A549 (cell line): ENCODE data around the gene LIN7A. TPM values are rescaled to one million over a fixed set of nuclear protein-coding genes. Genes with fewer than 3 reads are reported as not detected.

Experiments used
- ATAC-seq, 2 experiments: fragments of 200-7000 bp in 1 of 2; fragments of >200 bp in 1 of 2; cut with Nextera tagmentation in 1 of 2; cut with Tn5 transposase in 1 of 2; 3 replicates each; pipeline versions ENCODE4 v1.8.0 to v1.9.1; 2018 to 2020; ENCODE audit warnings: mild to moderate bottlenecking in 1 of 2, moderate library complexity in 1 of 2
- CTCF ChIA-PET: fragments of 300-600 bp; sonication (Branson Sonifier 250); formaldehyde crosslinking; extraction: SDS; loops from one replicate; lab custom pipeline; 2021; ENCODE audit warnings: antibody characterized with exemption, inconsistent platforms; lab: Yijun Ruan, JAX
- POLR2A ChIA-PET: fragments of 350-600 bp; formaldehyde crosslinking; extraction: SDS; loops from one replicate; lab custom pipeline; 2021; ENCODE audit warnings: antibody characterized with exemption, inconsistent platforms; lab: Yijun Ruan, JAX
- DNase-seq, 2 experiments: peaks; one replicate each; pipeline versions ENCODE4 v3.0.0 to v3.0.0-alpha.2; 2011 to 2016; ENCODE audit warnings: low read depth in 1 of 2, low spot score in 1 of 2
- FAIRE-seq: peaks from 2 replicates; lab custom pipeline; 2011; peaks lifted over from hg19 to GRCh38; lab: Jason Lieb, UNC
- H3K27ac ChIP-seq, 2 experiments: fragments of >200 bp; sonication (Bioruptor Twin); formaldehyde crosslinking; 3 replicates each; pipeline ENCODE4 v1.5.1; 2016 to 2017
- H3K4me1 ChIP-seq: fragments of >200 bp; sonication (Bioruptor Twin); formaldehyde crosslinking; 3 replicates; pipeline ENCODE4 v1.6.1; 2016
- H3K4me2 ChIP-seq: fragments of >200 bp; sonication (Bioruptor Twin); formaldehyde crosslinking; 3 replicates; pipeline ENCODE4 v1.6.1; 2016
- H3K4me3 ChIP-seq: fragments of >200 bp; sonication (Bioruptor Twin); formaldehyde crosslinking; 3 replicates; pipeline ENCODE4 v1.5.1; 2016
- H3K9me3 ChIP-seq: fragments of >200 bp; sonication (Bioruptor Twin); formaldehyde crosslinking; 3 replicates; pipeline ENCODE4 v1.6.1; 2016
- BHLHE40 ChIP-seq: IDR thresholded peaks from 2 replicates; pipeline ENCODE4 v1.6.1; 2012; ENCODE audit warnings: low read depth, low read length, inconsistent platforms
- CBX8 ChIP-seq: fragments of 200-600 bp; sonication (generic); IDR thresholded peaks from 2 replicates; pipeline ENCODE4 v1.6.1; 2016
- EHF ChIP-seq: fragments of 250-450 bp; sonication (Bioruptor Pico); IDR thresholded peaks from 2 replicates; pipeline ENCODE4 v1.5.0; 2020; ENCODE audit warnings: mild to moderate bottlenecking
- EHMT2 ChIP-seq: fragments of 200-600 bp; sonication (generic); IDR thresholded peaks from 2 replicates; pipeline ENCODE4 v1.6.1; 2016; ENCODE audit warnings: antibody characterized with exemption, low read depth, mild to moderate bottlenecking, moderate library complexity
- EP300 ChIP-seq, 2 experiments: fragments of >200 bp; sonication (Bioruptor Twin); formaldehyde crosslinking; IDR thresholded peaks; 2 replicates in 1 of 2; 3 replicates in 1 of 2; pipeline ENCODE4 v1.6.1; 2016 to 2017
- ESRRA ChIP-seq: fragments of 150-350 bp; IDR thresholded peaks from 2 replicates; pipeline ENCODE4 v1.6.1; 2014; ENCODE audit warnings: mild to moderate bottlenecking, low read length, borderline replicate concordance
- FOSB ChIP-seq: fragments of 250-450 bp; sonication (Bioruptor Pico); IDR thresholded peaks from 2 replicates; pipeline ENCODE4 v1.5.0; 2020; ENCODE audit warnings: mild to moderate bottlenecking, moderate library complexity
- FOSL2 ChIP-seq, 2 experiments: fragments of 450-650 bp in 1 of 2; fragments of >200 bp in 1 of 2; sonication (Bioruptor Twin) in 1 of 2; formaldehyde crosslinking; IDR thresholded peaks; 2 replicates each; pipeline versions ENCODE4 v1.5.0 to v1.6.1; 2016 to 2020; ENCODE audit warnings: mild to moderate bottlenecking in 1 of 2, moderate library complexity in 1 of 2
- FOXS1 ChIP-seq: fragments of 250-450 bp; sonication (Bioruptor Pico); IDR thresholded peaks from 2 replicates; pipeline ENCODE4 v1.5.0; 2020; ENCODE audit warnings: mild to moderate bottlenecking, moderate library complexity
- GATA3 ChIP-seq: IDR thresholded peaks from 2 replicates; pipeline ENCODE4 v1.6.1; 2012; ENCODE audit warnings: borderline replicate concordance
- HOXB5 ChIP-seq: fragments of 250-450 bp; sonication (Bioruptor Pico); IDR thresholded peaks from 2 replicates; pipeline ENCODE4 v1.5.0; 2020; ENCODE audit warnings: mild to moderate bottlenecking, moderate library complexity
- JUN ChIP-seq, 2 experiments: fragments of >200 bp; sonication (Bioruptor Twin); formaldehyde crosslinking; IDR thresholded peaks; 2 replicates in 1 of 2; 3 replicates in 1 of 2; pipeline ENCODE4 v1.6.1; 2016 to 2017
- KDM1A ChIP-seq: fragments of 200-600 bp; sonication (generic); IDR thresholded peaks from 2 replicates; pipeline ENCODE4 v1.6.1; 2016; ENCODE audit warnings: low read depth, mild to moderate bottlenecking
- MYC ChIP-seq: IDR thresholded peaks from 2 replicates; pipeline ENCODE4 v1.6.1; 2012; ENCODE audit warnings: mild to moderate bottlenecking, inconsistent platforms, low read length, improper control_type of control experiment, borderline replicate concordance
- NPAS2 ChIP-seq: fragments of 250-450 bp; sonication (Bioruptor Pico); IDR thresholded peaks from 2 replicates; pipeline ENCODE4 v1.8.0; 2022; ENCODE audit warnings: mild to moderate bottlenecking, moderate library complexity, borderline replicate concordance
- NR3C1 ChIP-seq: fragments of >200 bp; sonication (Bioruptor Twin); formaldehyde crosslinking; IDR thresholded peaks from 3 replicates; pipeline ENCODE4 v1.6.1; 2017
- PHF8 ChIP-seq: fragments of 200-600 bp; sonication (generic); IDR thresholded peaks from 2 replicates; pipeline ENCODE4 v1.6.1; 2016; ENCODE audit warnings: low read depth, mild to moderate bottlenecking, antibody characterized with exemption, moderate library complexity, borderline replicate concordance
- POLR2A ChIP-seq: IDR thresholded peaks from 2 replicates; pipeline ENCODE4 v1.6.1; 2012; ENCODE audit warnings: mild to moderate bottlenecking, low read length
- RARB ChIP-seq: fragments of 250-450 bp; sonication (Bioruptor Pico); IDR thresholded peaks from 2 replicates; pipeline ENCODE4 v1.8.0; 2021; ENCODE audit warnings: mild to moderate bottlenecking, moderate library complexity
- RNF2 ChIP-seq: fragments of 200-600 bp; sonication (generic); IDR thresholded peaks from 2 replicates; pipeline ENCODE4 v1.6.1; 2016; ENCODE audit warnings: low read depth, mild to moderate bottlenecking, antibody characterized with exemption, moderate library complexity, borderline replicate concordance
- SREBF2 ChIP-seq: fragments of 450-650 bp; IDR thresholded peaks from 2 replicates; pipeline ENCODE4 v1.6.1; 2014; ENCODE audit warnings: mild to moderate bottlenecking, moderate library complexity
- USF2 ChIP-seq: fragments of 450-650 bp; IDR thresholded peaks from 2 replicates; pipeline ENCODE4 v1.6.1; 2014; ENCODE audit warnings: antibody characterized with exemption
- ZFP36 ChIP-seq: fragments of 450-650 bp; IDR thresholded peaks from 2 replicates; pipeline ENCODE4 v1.6.1; 2014; ENCODE audit warnings: borderline replicate concordance; ENCODE audit not compliant: partially characterized antibody
- ZSCAN20 ChIP-seq: fragments of 250-450 bp; sonication (Bioruptor Pico); IDR thresholded peaks from 2 replicates; pipeline ENCODE4 v1.8.0; 2022; ENCODE audit warnings: mild to moderate bottlenecking, moderate library complexity
- WGBS: methylation state at CpG from one replicate; pipeline ENCODE4 v1.1.6; 2017; ENCODE audit errors: missing lambda C conversion rate; 5-methylcytosine and 5-hydroxymethylcytosine counted together
- polyA plus RNA-seq, 4 experiments: library from polyadenylated mRNA; depleted of rRNA in 3 of 4; stranded (reverse); fragments of >200 nt; fragmentation: RNase III in 1 of 4; extraction: RNeasy Plus Mini Kit Qiagen cat#74134 plus additional on column Dnase treatment in 1 of 4; gene quantifications; 2 replicates in 3 of 4; 3 replicates in 1 of 4; pipeline ENCODE4 v1.2.3, GENCODE V29; 2011 to 2017
- TF ChIP-seq, protein P1 (sequence below): IDR thresholded peaks from 2 replicates; pipeline ENCODE4 v1.6.1; 2012
- TF ChIP-seq, protein P2 (sequence below): IDR thresholded peaks from 2 replicates; pipeline ENCODE4 v1.6.1; 2012; ENCODE audit warnings: low read depth, borderline replicate concordance
- TF ChIP-seq, protein P3 (sequence below): fragments of 150-350 bp; IDR thresholded peaks from 2 replicates; pipeline ENCODE4 v1.6.1; 2014; ENCODE audit warnings: low read depth, mild to moderate bottlenecking, low read length

Gene LIN7A
- polyA plus RNA-seq, 2 of the 4 experiments (the other 2 are of a cell fraction): 0.23 to 2.6 TPM

- ChIA-PET POLR2A (no interaction called here), CTCF (no interaction called here)
- 52% methylated on average over 3 of the region's 3 CpGs for WGBS
- no peaks in the 10 kb centered on the region for H3K4me1 ChIP-seq
- DNase-seq (no peak), ATAC-seq (no peak), FAIRE-seq (no peak)
- H3K4me2 ChIP-seq: no peak overlapping the region
- no peak overlapping the region for H3K27ac ChIP-seq
- no peak overlapping the region for H3K4me3 ChIP-seq
- no peaks in the 10 kb centered on the region for H3K9me3 ChIP-seq
- no peak for TF ChIP-seq ZFP36
- TF ChIP-seq HOXB5 (CRISPR knock-in tag): no peak
- no peak for TF ChIP-seq NPAS2 (CRISPR knock-in tag)
Measured at GRCh38 chr12:80867941-80868340, 69.8 kb downstream of the LIN7A start.

DNA sequence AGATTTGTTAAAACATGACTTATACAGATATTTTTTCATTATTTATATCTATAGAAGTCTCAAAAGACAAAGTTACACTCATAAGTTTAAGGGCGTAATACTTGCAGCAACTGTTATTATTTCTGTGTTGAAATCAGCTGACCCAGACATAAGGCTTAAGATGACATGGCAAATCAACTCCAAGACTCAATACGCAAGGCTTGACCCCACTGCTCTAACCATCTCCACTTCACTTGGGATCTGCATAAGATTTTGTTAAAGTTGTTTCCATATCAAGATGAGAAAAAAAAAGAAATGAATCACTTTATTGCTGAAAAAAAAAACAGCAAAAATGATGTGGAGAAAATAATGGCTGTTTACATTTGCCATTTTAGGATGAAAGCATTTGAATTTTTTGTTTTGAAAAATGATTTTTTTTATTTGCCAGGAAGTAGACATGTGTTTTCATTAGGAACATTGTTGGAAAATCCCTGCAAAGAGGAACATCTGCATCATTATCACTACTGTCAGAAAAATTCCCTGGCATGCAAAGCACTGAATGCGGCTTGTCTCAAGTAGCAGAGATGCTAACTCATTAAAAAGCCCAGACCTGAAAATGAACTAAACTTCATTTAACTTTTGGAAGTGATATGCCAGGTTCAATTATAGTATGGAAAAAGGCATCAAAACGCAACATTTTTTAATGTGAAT, 73.5 kb downstream of the LIN7A start:
- DNase-seq (no peak), FAIRE-seq (no peak)
- CTCF ChIA-PET: no interaction called here

GRCh38 chr12:80862531-80862930, 75.2 kb downstream of the LIN7A start:
- CTCF ChIA-PET: no interaction called here
- ATAC-seq (no peak), DNase-seq (no peak), FAIRE-seq (no peak)
- Histone ChIP-seq H3K27ac (no peak overlapping the region), H3K4me3 (no peak overlapping the region), H3K9me3 (no peaks in the 10 kb centered on the region)
- no peak for TF ChIP-seq SREBF2
- TF ChIP-seq KDM1A: no peak
- no peak for TF ChIP-seq RARB (CRISPR knock-in tag)
- no peak for TF ChIP-seq EHMT2
- no peak for TF ChIP-seq EHF (CRISPR knock-in tag)
- no peak for TF ChIP-seq PHF8
- TF ChIP-seq FOXS1 (CRISPR knock-in tag): no peak
- no peak for TF ChIP-seq RNF2
- no peak for TF ChIP-seq USF2
- no peak for TF ChIP-seq EP300 (IDR thresholded peaks at IDR 0.05)
- no peak for TF ChIP-seq NR3C1
- TF ChIP-seq, protein P1, sequence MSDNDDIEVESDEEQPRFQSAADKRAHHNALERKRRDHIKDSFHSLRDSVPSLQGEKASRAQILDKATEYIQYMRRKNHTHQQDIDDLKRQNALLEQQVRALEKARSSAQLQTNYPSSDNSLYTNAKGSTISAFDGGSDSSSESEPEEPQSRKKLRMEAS: no peak
- no peak for TF ChIP-seq FOSL2 (IDR thresholded peaks at IDR 0.05)
- TF ChIP-seq FOSL2 (CRISPR knock-in tag; IDR thresholded peaks at IDR 0.05): no peak
- no peak for TF ChIP-seq ZSCAN20 (CRISPR knock-in tag)
- TF ChIP-seq, protein P2, sequence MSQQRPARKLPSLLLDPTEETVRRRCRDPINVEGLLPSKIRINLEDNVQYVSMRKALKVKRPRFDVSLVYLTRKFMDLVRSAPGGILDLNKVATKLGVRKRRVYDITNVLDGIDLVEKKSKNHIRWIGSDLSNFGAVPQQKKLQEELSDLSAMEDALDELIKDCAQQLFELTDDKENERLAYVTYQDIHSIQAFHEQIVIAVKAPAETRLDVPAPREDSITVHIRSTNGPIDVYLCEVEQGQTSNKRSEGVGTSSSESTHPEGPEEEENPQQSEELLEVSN: no peak
- TF ChIP-seq CBX8: no peak
- no peak for TF ChIP-seq GATA3
- TF ChIP-seq, all 56 proteins: peak for 0
- H3K4me1 ChIP-seq: no peaks in the 10 kb centered on the region
- H3K4me2 ChIP-seq: no peak overlapping the region
- 59% methylated on average over 4 of the region's 4 CpGs for WGBS
- POLR2A ChIA-PET: no interaction called here

More for the DNA sequence above, 73.5 kb downstream of the LIN7A start:
- no peak overlapping the region for H3K27ac ChIP-seq
- TF ChIP-seq JUN (IDR thresholded peaks at IDR 0.05) (no peak), MYC (no peak), NPAS2 (CRISPR knock-in tag) (no peak), RARB (CRISPR knock-in tag) (no peak), FOSB (no peak), POLR2A (no peak), ESRRA (no peak), BHLHE40 (no peak)
- TF ChIP-seq, protein P3, sequence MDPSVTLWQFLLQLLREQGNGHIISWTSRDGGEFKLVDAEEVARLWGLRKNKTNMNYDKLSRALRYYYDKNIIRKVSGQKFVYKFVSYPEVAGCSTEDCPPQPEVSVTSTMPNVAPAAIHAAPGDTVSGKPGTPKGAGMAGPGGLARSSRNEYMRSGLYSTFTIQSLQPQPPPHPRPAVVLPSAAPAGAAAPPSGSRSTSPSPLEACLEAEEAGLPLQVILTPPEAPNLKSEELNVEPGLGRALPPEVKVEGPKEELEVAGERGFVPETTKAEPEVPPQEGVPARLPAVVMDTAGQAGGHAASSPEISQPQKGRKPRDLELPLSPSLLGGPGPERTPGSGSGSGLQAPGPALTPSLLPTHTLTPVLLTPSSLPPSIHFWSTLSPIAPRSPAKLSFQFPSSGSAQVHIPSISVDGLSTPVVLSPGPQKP: no peak
- TF ChIP-seq, all 56 proteins: peak for 0
- 71% methylated on average over 4 of the region's 4 CpGs for WGBS
- no peaks in the 10 kb centered on the region for H3K9me3 ChIP-seq
- H3K4me2 ChIP-seq: no peak overlapping the region
- H3K4me1 ChIP-seq: no peaks in the 10 kb centered on the region
- H3K4me3 ChIP-seq: no peak overlapping the region
- ATAC-seq: no peak
- POLR2A ChIA-PET: no interaction called here
